ENCODE measurements around the gene TEX22. TPM values are rescaled to one million over a fixed set of nuclear protein-coding genes. Genes with fewer than 3 reads are reported as not detected.

The TEX22 gene
- total RNA-seq: under 1 TPM in 3 of 4 donors, not detected in 1; 0.34 to 0.75 (median 0.39) TPM
- polyA plus RNA-seq: under 1 TPM in 2 of 3 donors, not detected in 1; 0.10 to 0.13 TPM
- long read RNA-seq, donor 1, partial matches to known transcripts: 0 of 2 reads
- long read RNA-seq, donor 1, other reads (novel, unspliced or antisense): 2 of 2 reads
- long read RNA-seq, donor 2, partial matches to known transcripts: 1 of 3 reads
- long read RNA-seq, donor 2, other reads (novel, unspliced or antisense): 2 of 3 reads

- peaks cover 18% of the 10 kb centered on the region for H3K4me1 ChIP-seq
- peak within 1 kb of the TSS; percentile 98 for H3K4me3 ChIP-seq
- intact Hi-C loops (cut with DNase I): no loop called here
- TF ChIP-seq CTCF (IDR thresholded peaks at IDR 0.05): peak; percentile 28
- DNase-seq (peak; percentile 94 to 96), ATAC-seq (peak; percentile 92 to 95 (median 92))
- no peaks in the 10 kb centered on the region for H3K9me3 ChIP-seq
- 0 to 1% (median 1%) methylated on average over 36 to 77 of the region's 77 CpGs for WGBS, 3 donors
- peak within 1 kb of the TSS; percentile 98 for H3K27ac ChIP-seq
- peaks cover 0 to 25% of the 10 kb centered on the region in 2 donors for H3K36me3 ChIP-seq (ENCODE audit: insufficient read depth in 1 of 2, low read depth in 1 of 2)
- no peaks in the 10 kb centered on the region for H3K27me3 ChIP-seq (ENCODE audit: insufficient read depth in 3 of 3, low read length in 2 of 3)
These were observed at the start of gene TEX22 for GRCh38 chr14:105398044-105398725. Gene TEX22, plus strand, starts transcription at chr14:105398538. Its CDS starts 803 bp downstream, at chr14:105399341.

GRCh38 chr14:105348945-105349699 is 49.2 kb upstream of the TEX22 start:
- H3K36me3 ChIP-seq (ENCODE audit: insufficient read depth in 1 of 2, low read depth in 1 of 2): peaks cover 0 to 11% of the 10 kb centered on the region in 2 donors
- DNase-seq (no peak), ATAC-seq (no peak)
- TF ChIP-seq CTCF (IDR thresholded peaks at IDR 0.05): no peak
- no peak overlapping the region for H3K27ac ChIP-seq
- WGBS, 3 donors: 84 to 88% (median 87%) methylated on average over 17 to 19 of the region's 19 CpGs
- intact Hi-C loops (cut with DNase I): no loop called here
- no peaks in the 10 kb centered on the region for H3K27me3 ChIP-seq (ENCODE audit: insufficient read depth in 3 of 3, low read length in 2 of 3)
- no peak overlapping the region for H3K4me3 ChIP-seq
- H3K9me3 ChIP-seq: no peaks in the 10 kb centered on the region
- H3K4me1 ChIP-seq: peaks cover 10% of the 10 kb centered on the region

GRCh38 chr14:105349992-105350391 is 48.3 kb upstream of the TEX22 start:
- Histone ChIP-seq H3K4me1 (peaks cover 10% of the 10 kb centered on the region), H3K9me3 (no peaks in the 10 kb centered on the region), H3K27ac (no peak overlapping the region), H3K4me3 (no peak overlapping the region), H3K36me3 (ENCODE audit: insufficient read depth in 1 of 2, low read depth in 1 of 2) (peaks cover 0 to 20% of the 10 kb centered on the region in 2 donors), H3K27me3 (ENCODE audit: insufficient read depth in 3 of 3, low read length in 2 of 3) (no peaks in the 10 kb centered on the region)
- WGBS, 3 donors: 84 to 93% (median 92%) methylated on average over 11 of the region's 11 CpGs
- no peak for TF ChIP-seq CTCF (IDR thresholded peaks at IDR 0.05)
- intact Hi-C loops (cut with DNase I): loop anchor here (5.0 kb wide), 4 partner anchors 33 to 148 kb away; no protein-coding TSS in a partner anchor
- ATAC-seq: no peak
- no peak for DNase-seq

GRCh38 chr14:105350450-105351244 is 47.7 kb upstream of the TEX22 start:
- intact Hi-C loops (cut with DNase I): loop anchor here (5.0 kb wide), 4 partner anchors 33 to 148 kb away; no protein-coding TSS in a partner anchor
- DNase-seq (no peak), ATAC-seq (no peak)
- Histone ChIP-seq H3K27me3 (ENCODE audit: insufficient read depth in 3 of 3, low read length in 2 of 3) (no peaks in the 10 kb centered on the region), H3K9me3 (no peaks in the 10 kb centered on the region), H3K27ac (no peak overlapping the region), H3K4me3 (no peak overlapping the region), H3K4me1 (peaks cover 10% of the 10 kb centered on the region), H3K36me3 (ENCODE audit: insufficient read depth in 1 of 2, low read depth in 1 of 2) (peaks cover 0 to 27% of the 10 kb centered on the region in 2 donors)
- WGBS, 3 donors: 89 to 91% (median 90%) methylated on average over 25 to 37 of the region's 37 CpGs
- TF ChIP-seq CTCF (IDR thresholded peaks at IDR 0.05): no peak

Measured in psoas muscle (tissue), 8 donors.